ENCODE measurements around the gene SPR.

Gene SPR

DNA sequence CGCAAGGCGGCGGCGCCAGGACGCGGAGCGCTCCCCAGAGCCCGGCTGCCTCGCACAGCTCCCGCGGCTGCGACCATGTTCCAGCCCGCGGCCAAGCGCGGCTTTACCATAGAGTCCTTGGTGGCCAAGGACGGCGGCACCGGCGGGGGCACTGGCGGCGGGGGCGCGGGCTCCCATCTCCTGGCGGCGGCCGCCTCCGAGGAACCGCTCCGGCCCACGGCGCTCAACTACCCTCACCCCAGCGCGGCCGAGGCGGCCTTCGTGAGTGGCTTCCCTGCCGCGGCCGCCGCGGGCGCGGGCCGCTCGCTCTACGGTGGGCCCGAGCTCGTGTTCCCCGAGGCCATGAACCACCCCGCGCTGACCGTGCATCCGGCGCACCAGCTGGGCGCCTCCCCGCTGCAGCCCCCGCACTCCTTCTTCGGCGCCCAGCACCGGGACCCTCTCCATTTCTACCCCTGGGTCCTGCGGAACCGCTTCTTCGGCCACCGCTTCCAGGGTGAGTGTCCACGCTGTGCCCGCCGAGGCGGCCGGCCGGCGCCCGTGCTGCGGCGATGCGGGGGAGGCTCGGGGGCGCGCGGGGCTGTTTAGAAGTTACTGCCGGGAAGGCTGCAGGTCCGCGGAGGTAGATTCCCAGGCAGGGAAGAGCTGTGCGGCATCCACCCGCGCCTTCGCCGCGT is 30.8 kb downstream of the SPR start:
- TF ChIP-seq, protein P1, sequence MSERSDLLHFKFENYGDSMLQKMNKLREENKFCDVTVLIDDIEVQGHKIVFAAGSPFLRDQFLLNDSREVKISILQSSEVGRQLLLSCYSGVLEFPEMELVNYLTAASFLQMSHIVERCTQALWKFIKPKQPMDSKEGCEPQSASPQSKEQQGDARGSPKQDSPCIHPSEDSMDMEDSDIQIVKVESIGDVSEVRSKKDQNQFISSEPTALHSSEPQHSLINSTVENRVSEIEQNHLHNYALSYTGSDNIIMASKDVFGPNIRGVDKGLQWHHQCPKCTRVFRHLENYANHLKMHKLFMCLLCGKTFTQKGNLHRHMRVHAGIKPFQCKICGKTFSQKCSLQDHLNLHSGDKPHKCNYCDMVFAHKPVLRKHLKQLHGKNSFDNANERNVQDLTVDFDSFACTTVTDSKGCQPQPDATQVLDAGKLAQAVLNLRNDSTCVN (tag by site-specific recombination; optimal IDR thresholded peaks at IDR 0.05) = peak; percentile 65
- TF ChIP-seq ZFP41 (tag by site-specific recombination; IDR thresholded peaks at IDR 0.05; ENCODE audit: borderline replicate concordance) (no peak), GLIS2 (tag by site-specific recombination; IDR thresholded peaks at IDR 0.05) (peak; percentile 26; the same call in 1 of the 2 replicates), ZFHX2 (tag by site-specific recombination; conservative IDR thresholded peaks at IDR 0.05) (0 out of 2 replicates have a peak, but pooled peaks have one; percentile 28), ZBTB8A (tag by site-specific recombination; IDR thresholded peaks at IDR 0.05) (peak; percentile 37), ZNF596 (tag by site-specific recombination; IDR thresholded peaks at IDR 0.05) (0 out of 2 replicates have a peak, but pooled peaks have one; percentile 14), ZNF701 (tag by site-specific recombination; IDR thresholded peaks at IDR 0.05) (no peak)
- TF ChIP-seq, protein P2, sequence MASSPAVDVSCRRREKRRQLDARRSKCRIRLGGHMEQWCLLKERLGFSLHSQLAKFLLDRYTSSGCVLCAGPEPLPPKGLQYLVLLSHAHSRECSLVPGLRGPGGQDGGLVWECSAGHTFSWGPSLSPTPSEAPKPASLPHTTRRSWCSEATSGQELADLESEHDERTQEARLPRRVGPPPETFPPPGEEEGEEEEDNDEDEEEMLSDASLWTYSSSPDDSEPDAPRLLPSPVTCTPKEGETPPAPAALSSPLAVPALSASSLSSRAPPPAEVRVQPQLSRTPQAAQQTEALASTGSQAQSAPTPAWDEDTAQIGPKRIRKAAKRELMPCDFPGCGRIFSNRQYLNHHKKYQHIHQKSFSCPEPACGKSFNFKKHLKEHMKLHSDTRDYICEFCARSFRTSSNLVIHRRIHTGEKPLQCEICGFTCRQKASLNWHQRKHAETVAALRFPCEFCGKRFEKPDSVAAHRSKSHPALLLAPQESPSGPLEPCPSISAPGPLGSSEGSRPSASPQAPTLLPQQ (tag by site-specific recombination; IDR thresholded peaks at IDR 0.05) = peak; percentile 55
- TF ChIP-seq, protein P3, sequence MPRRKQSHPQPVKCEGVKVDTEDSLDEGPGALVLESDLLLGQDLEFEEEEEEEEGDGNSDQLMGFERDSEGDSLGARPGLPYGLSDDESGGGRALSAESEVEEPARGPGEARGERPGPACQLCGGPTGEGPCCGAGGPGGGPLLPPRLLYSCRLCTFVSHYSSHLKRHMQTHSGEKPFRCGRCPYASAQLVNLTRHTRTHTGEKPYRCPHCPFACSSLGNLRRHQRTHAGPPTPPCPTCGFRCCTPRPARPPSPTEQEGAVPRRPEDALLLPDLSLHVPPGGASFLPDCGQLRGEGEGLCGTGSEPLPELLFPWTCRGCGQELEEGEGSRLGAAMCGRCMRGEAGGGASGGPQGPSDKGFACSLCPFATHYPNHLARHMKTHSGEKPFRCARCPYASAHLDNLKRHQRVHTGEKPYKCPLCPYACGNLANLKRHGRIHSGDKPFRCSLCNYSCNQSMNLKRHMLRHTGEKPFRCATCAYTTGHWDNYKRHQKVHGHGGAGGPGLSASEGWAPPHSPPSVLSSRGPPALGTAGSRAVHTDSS (tag by site-specific recombination; IDR thresholded peaks at IDR 0.05) = no peak
- CTCF ChIA-PET = interaction anchor here (0.6 to 3.4 kb wide), 7 partner anchors 17 to 330 kb away, joined by 3 to 20 read pairs (median 5); partner anchors contain the start of gene SPR
- H3K9me3 ChIP-seq (ENCODE audit: control insufficient read depth, insufficient read depth, low read depth, low read length) = no peaks in the 10 kb centered on the region
- POLR2A ChIA-PET = interaction anchor here (0.8 to 1.9 kb wide), 5 partner anchors 11 to 31 kb away, joined by 3 to 9 read pairs (median 3); partner anchors contain the start of gene SPR
- H3K4me3 ChIP-seq (ENCODE audit: low read depth, low read length) = peak overlapping the region; percentile 51
- H3K4me1 ChIP-seq (ENCODE audit: control insufficient read depth, insufficient read depth, low read length) = no peaks in the 10 kb centered on the region
- no peaks in the 10 kb centered on the region for H3K36me3 ChIP-seq (ENCODE audit: control insufficient read depth in 2 of 2, insufficient read depth in 1 of 2, low read length in 2 of 2)
- H3K27ac ChIP-seq (ENCODE audit: extremely low read depth, low read depth, low read length) = peak overlapping the region; percentile 14; the same call in 1 of the 2 replicates

DNA sequence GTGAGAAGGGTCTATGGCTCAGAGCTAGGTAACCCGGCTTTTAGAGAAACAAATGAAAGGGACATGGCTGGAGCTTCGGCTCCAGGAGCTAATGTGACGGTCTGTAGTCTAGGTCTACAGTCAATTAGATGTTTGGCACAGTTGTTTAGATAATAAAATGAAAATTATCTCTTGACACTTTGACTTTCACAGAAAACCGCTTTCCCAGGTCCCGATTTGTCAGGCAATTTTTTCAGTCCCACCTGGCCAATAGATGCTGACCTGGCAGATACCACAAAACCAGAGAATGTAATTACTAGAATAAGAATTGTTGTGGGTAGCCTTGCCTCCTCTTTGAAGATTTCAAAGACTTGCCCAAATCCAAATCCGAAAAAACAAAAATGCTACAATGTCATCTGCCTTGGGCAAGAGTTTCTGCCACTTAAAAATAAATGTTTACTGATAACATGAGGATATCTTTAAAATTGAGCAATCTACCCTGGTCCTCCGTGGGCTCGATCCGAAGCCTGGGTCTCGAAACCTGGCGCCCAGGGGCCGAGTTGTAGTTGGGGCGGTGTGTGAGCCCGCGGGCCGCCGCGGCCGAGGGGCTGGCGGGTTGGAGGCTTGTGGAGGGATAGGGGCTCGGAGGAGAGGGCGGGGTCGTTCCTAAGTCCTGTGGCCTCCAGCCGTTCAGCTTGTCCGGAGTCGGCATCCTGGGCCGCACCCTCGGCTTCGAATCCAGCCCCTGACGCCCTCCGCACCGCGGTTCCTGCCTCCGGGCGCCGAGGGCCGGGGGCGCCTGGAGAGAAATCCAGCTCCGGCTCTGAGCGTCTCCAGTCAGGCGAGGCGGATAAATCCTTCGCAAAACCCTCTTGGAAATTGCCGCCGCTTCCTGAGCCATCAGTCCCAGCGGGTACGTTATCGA is 32.5 kb downstream of the SPR start:
- Histone ChIP-seq H3K4me1 (ENCODE audit: control insufficient read depth, insufficient read depth, low read length) (no peaks in the 10 kb centered on the region), H3K27ac (ENCODE audit: extremely low read depth, low read depth, low read length) (no peak overlapping the region), H3K4me3 (ENCODE audit: low read depth, low read length) (no peak overlapping the region), H3K36me3 (ENCODE audit: control insufficient read depth in 2 of 2, insufficient read depth in 1 of 2, low read length in 2 of 2) (no peaks in the 10 kb centered on the region), H3K9me3 (ENCODE audit: control insufficient read depth, insufficient read depth, low read depth, low read length) (no peaks in the 10 kb centered on the region)
- ChIA-PET POLR2A (no interaction called here), CTCF (interaction anchor here (0.7 to 1.2 kb wide), 2 partner anchors 26 to 1045 kb away, joined by 3 to 4 read pairs; no protein-coding TSS in a partner anchor)
- no peak for TF ChIP-seq ZNF274 (IDR thresholded peaks at IDR 0.05; ENCODE audit: low read length)
- no peak for TF ChIP-seq ZNF274 (tag by site-specific recombination; IDR thresholded peaks at IDR 0.05; ENCODE audit: borderline replicate concordance)
- no peak for TF ChIP-seq ZNF548 (tag by site-specific recombination; IDR thresholded peaks at IDR 0.05)
- TF ChIP-seq KLF1 (tag by site-specific recombination; IDR thresholded peaks at IDR 0.05) = no peak
- TF ChIP-seq FEZF1 (tag by site-specific recombination; IDR thresholded peaks at IDR 0.05) = no peak
- TF ChIP-seq, protein P4, sequence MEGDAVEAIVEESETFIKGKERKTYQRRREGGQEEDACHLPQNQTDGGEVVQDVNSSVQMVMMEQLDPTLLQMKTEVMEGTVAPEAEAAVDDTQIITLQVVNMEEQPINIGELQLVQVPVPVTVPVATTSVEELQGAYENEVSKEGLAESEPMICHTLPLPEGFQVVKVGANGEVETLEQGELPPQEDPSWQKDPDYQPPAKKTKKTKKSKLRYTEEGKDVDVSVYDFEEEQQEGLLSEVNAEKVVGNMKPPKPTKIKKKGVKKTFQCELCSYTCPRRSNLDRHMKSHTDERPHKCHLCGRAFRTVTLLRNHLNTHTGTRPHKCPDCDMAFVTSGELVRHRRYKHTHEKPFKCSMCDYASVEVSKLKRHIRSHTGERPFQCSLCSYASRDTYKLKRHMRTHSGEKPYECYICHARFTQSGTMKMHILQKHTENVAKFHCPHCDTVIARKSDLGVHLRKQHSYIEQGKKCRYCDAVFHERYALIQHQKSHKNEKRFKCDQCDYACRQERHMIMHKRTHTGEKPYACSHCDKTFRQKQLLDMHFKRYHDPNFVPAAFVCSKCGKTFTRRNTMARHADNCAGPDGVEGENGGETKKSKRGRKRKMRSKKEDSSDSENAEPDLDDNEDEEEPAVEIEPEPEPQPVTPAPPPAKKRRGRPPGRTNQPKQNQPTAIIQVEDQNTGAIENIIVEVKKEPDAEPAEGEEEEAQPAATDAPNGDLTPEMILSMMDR (tag by site-specific recombination; IDR thresholded peaks at IDR 0.05) = no peak
- TF ChIP-seq, protein P5, sequence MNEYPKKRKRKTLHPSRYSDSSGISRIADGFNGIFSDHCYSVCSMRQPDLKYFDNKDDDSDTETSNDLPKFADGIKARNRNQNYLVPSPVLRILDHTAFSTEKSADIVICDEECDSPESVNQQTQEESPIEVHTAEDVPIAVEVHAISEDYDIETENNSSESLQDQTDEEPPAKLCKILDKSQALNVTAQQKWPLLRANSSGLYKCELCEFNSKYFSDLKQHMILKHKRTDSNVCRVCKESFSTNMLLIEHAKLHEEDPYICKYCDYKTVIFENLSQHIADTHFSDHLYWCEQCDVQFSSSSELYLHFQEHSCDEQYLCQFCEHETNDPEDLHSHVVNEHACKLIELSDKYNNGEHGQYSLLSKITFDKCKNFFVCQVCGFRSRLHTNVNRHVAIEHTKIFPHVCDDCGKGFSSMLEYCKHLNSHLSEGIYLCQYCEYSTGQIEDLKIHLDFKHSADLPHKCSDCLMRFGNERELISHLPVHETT (tag by site-specific recombination; IDR thresholded peaks at IDR 0.05) = no peak
- TF ChIP-seq ZNF248 (tag by site-specific recombination; IDR thresholded peaks at IDR 0.05) = no peak
- no peak for TF ChIP-seq ZEB2 (tag by site-specific recombination; IDR thresholded peaks at IDR 0.05)
- TF ChIP-seq, protein P6, sequence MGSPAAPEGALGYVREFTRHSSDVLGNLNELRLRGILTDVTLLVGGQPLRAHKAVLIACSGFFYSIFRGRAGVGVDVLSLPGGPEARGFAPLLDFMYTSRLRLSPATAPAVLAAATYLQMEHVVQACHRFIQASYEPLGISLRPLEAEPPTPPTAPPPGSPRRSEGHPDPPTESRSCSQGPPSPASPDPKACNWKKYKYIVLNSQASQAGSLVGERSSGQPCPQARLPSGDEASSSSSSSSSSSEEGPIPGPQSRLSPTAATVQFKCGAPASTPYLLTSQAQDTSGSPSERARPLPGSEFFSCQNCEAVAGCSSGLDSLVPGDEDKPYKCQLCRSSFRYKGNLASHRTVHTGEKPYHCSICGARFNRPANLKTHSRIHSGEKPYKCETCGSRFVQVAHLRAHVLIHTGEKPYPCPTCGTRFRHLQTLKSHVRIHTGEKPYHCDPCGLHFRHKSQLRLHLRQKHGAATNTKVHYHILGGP (tag by site-specific recombination; IDR thresholded peaks at IDR 0.05) = no peak
- TF ChIP-seq OSR2 (tag by site-specific recombination; IDR thresholded peaks at IDR 0.05) = no peak
- no peak for TF ChIP-seq ZNF544 (tag by site-specific recombination; IDR thresholded peaks at IDR 0.05)
- no peak for TF ChIP-seq ZNF473 (tag by site-specific recombination; IDR thresholded peaks at IDR 0.05)
- no peak for TF ChIP-seq ZNF600 (tag by site-specific recombination; IDR thresholded peaks at IDR 0.05)
- no peak for TF ChIP-seq ZNF391 (tag by site-specific recombination; IDR thresholded peaks at IDR 0.05; ENCODE audit: borderline replicate concordance, low read depth)

Measured in HEK293 (cell line).